Lower leg skin (tissue), 4 donors: ENCODE data around the gene C19orf12. TPM values are rescaled to one million over a fixed set of nuclear protein-coding genes. Genes with fewer than 3 reads are reported as not detected.
"Not testable (repeated sequence)": the region's sequence is repeated elsewhere in the genome, so short reads cannot be mapped to it uniquely, and the experiment has no call there.

ENCODE experiments used
- DNase-seq, 2 donors: peaks; one replicate each; pipeline ENCODE4 v3.0.0-alpha.2; 2019; ENCODE audit warnings: low spot score in 2 of 2
- H3K4me3 ChIP-seq: fragments of 200-600 bp; sonication (generic); 2 replicates; pipeline ENCODE4 v1.5.1; 2017; ENCODE audit warnings: mild to moderate bottlenecking, low read depth; ENCODE audit not compliant: poor library complexity, severe bottlenecking
- POLR2A ChIP-seq, 2 donors: fragments of 450-650 bp; IDR thresholded peaks; one replicate each; pipeline ENCODE4 v1.6.1; 2016 to 2017; ENCODE audit warnings: antibody characterized with exemption in 2 of 2, mild to moderate bottlenecking in 1 of 2, moderate library complexity in 1 of 2
- WGBS, 2 donors: methylation state at CpG; one replicate each; pipeline ENCODE4 v1.1.5; 2018; 5-methylcytosine and 5-hydroxymethylcytosine counted together
- intact Hi-C: fragments of 100-400 bp; cut with DNase I; formaldehyde crosslinking; loops from one replicate; pipeline ENCODE4 v1.15.0; 2023; ENCODE audit warnings: low total_unique reads
- total RNA-seq, 4 donors: library from RNA; depleted of rRNA; stranded (reverse); fragments of >200 nt; gene quantifications; one replicate each; pipeline ENCODE4 v1.1.0, GENCODE V29; 2016
- TF ChIP-seq, protein P1 (sequence below), 3 donors: fragments of 450-650 bp; IDR thresholded peaks; one replicate each; pipeline ENCODE4 v1.5.1; 2016; ENCODE audit warnings: antibody characterized with exemption in 3 of 3, mild to moderate bottlenecking in 3 of 3, moderate library complexity in 2 of 3

C19orf12 gene
- total RNA-seq, 4 donors from 2014 or later, result 20.6 to 32.3 (median 26.0) TPM

DNA sequence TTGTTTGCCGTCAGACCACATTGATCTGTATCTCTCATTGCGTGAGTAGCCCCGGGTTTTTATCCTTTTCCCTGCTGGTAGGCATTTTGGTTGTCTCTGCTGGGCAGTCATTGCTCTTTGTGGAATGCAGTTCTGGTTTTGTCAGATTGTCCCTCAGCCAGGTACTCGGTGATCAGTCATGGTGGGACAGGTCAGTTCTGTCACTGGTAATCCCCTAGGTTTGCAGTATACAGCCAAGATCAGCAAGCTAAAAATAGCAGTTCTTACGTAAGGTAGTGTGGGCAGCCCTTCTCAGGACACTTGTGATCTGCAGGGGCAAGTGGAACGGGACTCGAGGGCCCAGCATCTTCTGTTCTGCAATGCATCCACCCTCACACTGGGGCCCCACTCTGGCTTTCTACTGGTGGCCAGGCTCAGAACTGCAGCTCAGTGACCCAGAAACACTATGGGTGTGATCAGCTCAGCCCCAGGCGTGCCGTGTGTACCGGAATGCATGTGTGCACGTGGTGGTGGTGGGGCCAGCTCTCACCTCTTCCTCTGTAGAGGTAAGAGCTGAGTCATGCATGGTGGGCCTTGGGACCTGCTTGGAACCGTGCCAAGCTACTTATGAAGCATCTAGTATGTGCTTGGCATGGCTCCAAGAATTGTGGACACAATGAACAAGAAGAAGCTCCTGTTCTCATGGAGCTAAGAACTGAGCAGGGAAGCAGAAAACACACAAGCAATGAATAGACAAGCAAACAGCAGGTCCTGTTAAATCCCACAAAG lies 43.5 kb downstream of the C19orf12 start:
- TF ChIP-seq, protein P1, sequence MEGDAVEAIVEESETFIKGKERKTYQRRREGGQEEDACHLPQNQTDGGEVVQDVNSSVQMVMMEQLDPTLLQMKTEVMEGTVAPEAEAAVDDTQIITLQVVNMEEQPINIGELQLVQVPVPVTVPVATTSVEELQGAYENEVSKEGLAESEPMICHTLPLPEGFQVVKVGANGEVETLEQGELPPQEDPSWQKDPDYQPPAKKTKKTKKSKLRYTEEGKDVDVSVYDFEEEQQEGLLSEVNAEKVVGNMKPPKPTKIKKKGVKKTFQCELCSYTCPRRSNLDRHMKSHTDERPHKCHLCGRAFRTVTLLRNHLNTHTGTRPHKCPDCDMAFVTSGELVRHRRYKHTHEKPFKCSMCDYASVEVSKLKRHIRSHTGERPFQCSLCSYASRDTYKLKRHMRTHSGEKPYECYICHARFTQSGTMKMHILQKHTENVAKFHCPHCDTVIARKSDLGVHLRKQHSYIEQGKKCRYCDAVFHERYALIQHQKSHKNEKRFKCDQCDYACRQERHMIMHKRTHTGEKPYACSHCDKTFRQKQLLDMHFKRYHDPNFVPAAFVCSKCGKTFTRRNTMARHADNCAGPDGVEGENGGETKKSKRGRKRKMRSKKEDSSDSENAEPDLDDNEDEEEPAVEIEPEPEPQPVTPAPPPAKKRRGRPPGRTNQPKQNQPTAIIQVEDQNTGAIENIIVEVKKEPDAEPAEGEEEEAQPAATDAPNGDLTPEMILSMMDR (IDR thresholded peaks at IDR 0.05), result no peak
- no peak for TF ChIP-seq POLR2A (IDR thresholded peaks at IDR 0.05)
- no peak overlapping the region for H3K4me3 ChIP-seq
- DNase-seq, result peak in 1 of 2 donors; percentile 89
- intact Hi-C loops, result no loop called here
- WGBS, 2 donors, result 42 to 49% methylated on average over 12 of the region's 12 CpGs

DNA sequence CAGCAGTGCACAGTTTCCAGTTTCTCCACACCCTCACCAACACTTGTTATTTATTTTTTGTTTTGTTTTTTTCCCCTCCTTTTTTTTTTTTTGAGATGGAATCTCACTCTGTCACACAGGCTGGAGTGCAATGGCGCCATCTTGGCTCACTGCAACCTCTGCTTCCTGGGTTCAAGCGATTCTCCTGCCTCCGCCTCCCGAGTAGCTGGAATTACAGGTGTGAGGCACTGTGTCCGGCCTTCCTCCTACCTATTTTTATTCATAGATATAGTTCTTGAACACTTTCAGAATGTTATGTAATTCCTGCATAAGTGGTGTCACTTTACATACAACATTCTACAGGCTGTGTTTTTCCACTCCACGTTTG lies 44.1 kb downstream of the C19orf12 start:
- 78% methylated on average over 6 of the region's 6 CpGs for WGBS, 2 donors
- intact Hi-C loops, H3K4me3 ChIP-seq: not testable (repeated sequence)
- DNase-seq, result peak in 1 of 2 donors; percentile 52

- no peak for DNase-seq
- intact Hi-C loops, result no loop called here
Measured at GRCh38 chr19:29670255-29670654, 44.8 kb downstream of the C19orf12 start.

GRCh38 chr19:29668746-29669609 lies 46.1 kb downstream of the C19orf12 start:
- peak in 1 of 2 donors; percentile 82 for DNase-seq
- 78 to 89% methylated on average over 12 to 13 of the region's 13 CpGs for WGBS, 2 donors
- intact Hi-C loops, result no loop called here
- no peak overlapping the region for H3K4me3 ChIP-seq
- TF ChIP-seq, protein P1 (IDR thresholded peaks at IDR 0.05), result no peak
- no peak for TF ChIP-seq POLR2A (IDR thresholded peaks at IDR 0.05)

More at GRCh38 chr19:29670255-29670654, 44.8 kb downstream of the C19orf12 start:
- no peak overlapping the region for H3K4me3 ChIP-seq
- TF ChIP-seq, protein P1 (IDR thresholded peaks at IDR 0.05), result no peak
- no peak for TF ChIP-seq POLR2A (IDR thresholded peaks at IDR 0.05)
- WGBS, 2 donors, result 93% methylated on average over 5 of the region's 5 CpGs

DNA sequence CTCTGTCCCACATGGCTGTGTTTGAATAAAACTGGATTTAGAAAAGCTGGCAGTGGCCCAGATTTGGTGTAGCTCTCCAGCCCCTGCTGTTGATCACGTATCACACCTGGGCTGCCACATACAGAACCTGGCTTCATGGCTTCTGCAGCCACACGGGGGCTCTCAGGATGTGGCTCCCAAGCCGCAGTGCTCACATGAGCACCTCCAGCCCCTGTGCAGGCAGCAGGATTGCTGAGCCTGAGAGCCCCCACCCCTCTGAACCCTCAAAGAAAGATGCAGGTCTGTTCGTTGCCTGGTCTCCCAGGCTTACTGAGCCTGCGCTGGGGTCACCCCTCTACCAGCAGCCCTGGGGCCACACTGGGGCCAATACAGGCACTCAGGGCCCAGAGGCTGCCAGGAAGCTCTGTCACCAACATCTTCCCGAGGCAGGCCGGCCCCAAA lies 47.1 kb downstream of the C19orf12 start:
- H3K4me3 ChIP-seq, result no peak overlapping the region
- peak in 1 of 2 donors; percentile 71 for DNase-seq
- TF ChIP-seq, protein P1 (IDR thresholded peaks at IDR 0.05), result no peak
- no peak for TF ChIP-seq POLR2A (IDR thresholded peaks at IDR 0.05)
- intact Hi-C loops, result no loop called here
- WGBS, 2 donors, result 61 to 72% methylated on average over 5 to 6 of the region's 7 CpGs

DNA sequence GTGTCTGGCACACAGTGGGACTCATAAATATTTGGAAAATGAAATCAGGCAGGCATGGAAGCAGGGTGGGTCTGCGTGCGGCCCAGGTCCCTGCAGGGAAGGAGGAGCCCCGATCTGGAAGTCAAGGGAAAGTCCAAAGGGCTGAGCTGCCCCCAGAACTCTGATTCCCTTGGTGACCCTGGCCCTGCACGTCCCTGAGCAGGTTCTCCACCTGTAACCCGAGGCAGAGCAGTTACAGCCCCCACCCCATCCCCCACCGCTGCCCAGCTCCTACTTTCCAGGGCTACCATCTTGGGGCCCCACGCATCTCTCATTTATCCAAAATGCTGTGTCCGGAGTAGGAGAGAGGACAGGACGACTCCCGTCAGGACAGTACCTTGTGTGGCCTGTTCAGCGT lies 47.7 kb downstream of the C19orf12 start:
- intact Hi-C loops, result no loop called here
- H3K4me3 ChIP-seq, result no peak overlapping the region
- 70 to 82% methylated on average over 11 of the region's 11 CpGs for WGBS, 2 donors
- no peak for TF ChIP-seq POLR2A (IDR thresholded peaks at IDR 0.05)
- TF ChIP-seq, protein P1 (IDR thresholded peaks at IDR 0.05), result no peak
- no peak for DNase-seq
